Lung microvascular endothelial cell (primary cell): ENCODE measurements around the gene SPRED3. TPM values are rescaled to one million over a fixed set of nuclear protein-coding genes. Genes with fewer than 3 reads are reported as not detected.

Experiments
- DNase-seq, 2 donors: peaks; one replicate each; pipeline versions ENCODE4 v3.0.0 to v3.0.0-alpha.2; 2010; ENCODE audit warnings: low read depth in 2 of 2
- total RNA-seq: library from RNA; depleted of rRNA; stranded (reverse); fragments of >200 nt; gene quantifications from 2 replicates; pipeline ENCODE4 v1.2.1, GENCODE V29; 2014

The SPRED3 gene
- total RNA-seq, 1 donor from 2014 or later = under 0.01 TPM

DNA sequence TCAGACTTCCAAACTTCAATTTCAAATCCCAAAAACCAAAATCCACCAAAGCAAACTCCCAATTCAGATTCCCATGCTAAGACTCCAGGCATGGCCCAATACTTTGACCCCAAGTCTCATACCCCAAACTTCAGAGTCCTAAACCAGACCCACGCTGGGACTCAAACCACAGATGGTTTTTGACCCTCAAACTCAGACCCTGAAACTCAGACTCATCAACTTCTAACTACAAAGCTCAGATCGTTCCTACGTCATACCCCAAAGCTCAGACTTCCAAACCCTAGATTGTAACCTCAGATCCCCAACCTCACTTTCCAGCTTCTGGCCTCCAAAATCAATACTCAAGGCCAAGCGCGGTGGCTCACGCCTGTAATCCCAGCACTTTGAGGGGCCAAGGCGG, 56.9 kb downstream of the SPRED3 start:
- DNase-seq = no peak

DNA sequence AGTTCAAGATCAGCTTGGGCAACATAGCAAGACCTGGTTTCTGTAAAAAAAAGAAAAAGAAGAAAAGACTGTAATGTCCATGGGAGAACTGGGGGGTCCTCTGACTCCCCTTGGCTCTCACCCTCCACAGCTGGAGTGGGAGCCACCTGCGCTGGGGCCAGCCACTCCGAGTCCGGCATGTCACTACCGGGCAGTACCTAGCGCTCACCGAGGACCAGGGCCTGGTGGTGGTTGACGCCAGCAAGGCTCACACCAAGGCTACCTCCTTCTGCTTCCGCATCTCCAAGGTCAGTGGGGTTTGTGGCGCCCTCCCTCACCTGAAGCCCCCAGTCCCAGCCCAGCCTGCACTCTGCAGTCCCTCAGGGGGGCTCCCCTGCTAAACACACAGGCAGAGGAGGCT, 59.7 kb downstream of the SPRED3 start:
- no peak for DNase-seq

Other genes with a start within 250 kb of the SPRED3 start
- gene DPF1, start 164.5 kb upstream of the SPRED3 start, total RNA-seq = under 0.01 and 0.22 TPM in 2 replicates
- 1.6 and 2.6 TPM in 2 replicates for gene PPP1R14A, start 132.3 kb upstream of the SPRED3 start, total RNA-seq
- 26.8 and 27.0 TPM in 2 replicates for gene SPINT2, start 124.1 kb upstream of the SPRED3 start, total RNA-seq
- gene C19orf33, start 84.4 kb upstream of the SPRED3 start, total RNA-seq = 0.40 and 2.2 TPM in 2 replicates
- gene YIF1B, start 72.8 kb upstream of the SPRED3 start, total RNA-seq = 54.0 and 65.4 TPM in 2 replicates
- gene KCNK6, start 68.9 kb upstream of the SPRED3 start, total RNA-seq = 5.2 and 5.4 TPM in 2 replicates
- gene CATSPERG, start 52.9 kb upstream of the SPRED3 start, total RNA-seq = 0.44 and 1.8 TPM in 2 replicates
- gene PSMD8, start 14.1 kb upstream of the SPRED3 start, total RNA-seq = 178 and 202 TPM in 2 replicates
- 0.22 TPM in 1 of 2 replicates, not detected in the other for gene GGN, start 663 bp upstream of the SPRED3 start, total RNA-seq
- gene FAM98C, start 14.4 kb downstream of the SPRED3 start, total RNA-seq = 4.0 and 4.8 TPM in 2 replicates
- not detected in 2 replicates for gene RASGRP4, start 37.5 kb downstream of the SPRED3 start, total RNA-seq
- not detected in 2 replicates for gene RYR1, start 45.0 kb downstream of the SPRED3 start, total RNA-seq
- not detected in 2 replicates for gene MAP4K1, start 229.3 kb downstream of the SPRED3 start, total RNA-seq
- 260 and 318 TPM in 2 replicates for gene EIF3K, start 230.5 kb downstream of the SPRED3 start, total RNA-seq